ENCODE data around the gene FXYD5.

DNA sequence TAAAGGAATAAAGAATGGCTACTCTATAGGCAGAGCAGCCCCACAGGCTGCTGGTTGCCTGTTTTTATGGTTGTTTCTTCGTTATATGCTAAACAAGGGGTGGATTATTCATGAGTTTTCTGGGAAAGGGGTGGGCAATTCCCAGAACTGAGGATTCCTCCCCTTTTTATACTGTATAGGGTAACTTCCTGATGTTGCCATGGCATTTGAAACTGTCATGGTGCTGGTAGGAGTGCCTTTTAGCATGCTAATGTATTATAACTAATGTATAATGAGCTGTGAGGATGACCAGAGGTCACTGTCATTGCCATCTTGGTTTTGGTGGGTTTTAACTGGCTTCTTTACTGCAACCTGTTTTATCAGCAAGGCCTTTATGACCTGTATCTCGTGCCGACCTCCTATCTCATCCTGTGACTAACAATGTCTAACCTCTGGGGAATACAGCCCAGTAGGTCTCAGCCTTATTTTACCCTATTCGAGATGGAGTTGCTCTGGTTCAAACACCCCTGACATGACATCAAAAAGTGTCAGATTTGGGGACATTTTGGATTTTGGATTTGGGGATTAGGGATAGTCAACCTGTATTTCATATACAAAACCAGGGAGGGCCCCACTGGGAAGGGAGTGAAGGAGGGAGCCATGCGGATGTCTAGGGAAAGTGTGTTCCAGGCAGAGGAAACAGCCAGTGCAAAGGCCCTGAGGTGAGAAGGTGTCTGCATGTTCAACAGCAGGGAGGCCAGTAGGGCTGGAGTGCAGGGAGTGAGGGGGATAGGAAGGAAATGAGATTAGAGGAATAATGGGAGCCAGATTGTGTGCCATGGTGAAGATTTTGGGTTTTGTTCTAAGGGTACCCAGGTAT, 10.9 kb downstream of the FXYD5 start:
- no peak for TF ChIP-seq CTCF (conservative IDR thresholded peaks at IDR 0.05; ENCODE audit: low read length)
- no peak for TF ChIP-seq EZH2phosphoT487 (IDR thresholded peaks at IDR 0.05; ENCODE audit: borderline replicate concordance, low read depth, low read length)
